ENCODE measurements around the gene IFT88.

The IFT88 gene

GRCh38 chr13:20609145-20609544 lies 42.2 kb downstream of the IFT88 start (continued):
- TF ChIP-seq ZSCAN23 (tag by site-specific recombination; IDR thresholded peaks at IDR 0.05) (no peak), ZNF658 (tag by site-specific recombination; IDR thresholded peaks at IDR 0.05) (no peak), ZFP69B (tag by site-specific recombination; IDR thresholded peaks at IDR 0.05) (no peak), SALL2 (tag by site-specific recombination; IDR thresholded peaks at IDR 0.05; ENCODE audit: borderline replicate concordance) (no peak), TSHZ1 (tag by site-specific recombination; IDR thresholded peaks at IDR 0.05; ENCODE audit: borderline replicate concordance) (no peak)

GRCh38 chr13:20610006-20610405 lies 43.0 kb downstream of the IFT88 start:
- CTCF ChIA-PET, result no interaction called here
- POLR2A ChIA-PET, result no interaction called here
- TF ChIP-seq GFI1B (tag by site-specific recombination; IDR thresholded peaks at IDR 0.05) (no peak), ZNF518A (tag by site-specific recombination; conservative IDR thresholded peaks at IDR 0.05; ENCODE audit: low read depth) (no peak), ZNF654 (tag by site-specific recombination; IDR thresholded peaks at IDR 0.05; ENCODE audit: low read depth) (no peak), GLIS1 (tag by site-specific recombination; IDR thresholded peaks at IDR 0.05) (no peak), ZBTB48 (tag by site-specific recombination; IDR thresholded peaks at IDR 0.05) (no peak), ZNF112 (tag by site-specific recombination; IDR thresholded peaks at IDR 0.05) (no peak), YY2 (tag by site-specific recombination; IDR thresholded peaks at IDR 0.05) (no peak), ZNF600 (tag by site-specific recombination; IDR thresholded peaks at IDR 0.05) (no peak)
- H3K4me3 ChIP-seq (ENCODE audit: low read depth, low read length), result no peak overlapping the region
- H3K4me1 ChIP-seq (ENCODE audit: control insufficient read depth, insufficient read depth, low read length), result no peaks in the 10 kb centered on the region
- H3K36me3 ChIP-seq (ENCODE audit: control insufficient read depth in 2 of 2, insufficient read depth in 1 of 2, low read length in 2 of 2), result peaks cover 0 to 30% of the 10 kb centered on the region in 2 experiments; a peak in 1 of 3 replicates
- H3K9me3 ChIP-seq (ENCODE audit: control insufficient read depth, insufficient read depth, low read depth, low read length), result no peaks in the 10 kb centered on the region
- H3K27ac ChIP-seq (ENCODE audit: extremely low read depth, low read depth, low read length), result no peak overlapping the region

- H3K9me3 ChIP-seq (ENCODE audit: control insufficient read depth, insufficient read depth, low read depth, low read length), result no peaks in the 10 kb centered on the region
- no peaks in the 10 kb centered on the region for H3K4me1 ChIP-seq (ENCODE audit: control insufficient read depth, insufficient read depth, low read length)
- no peak overlapping the region for H3K27ac ChIP-seq (ENCODE audit: extremely low read depth, low read depth, low read length)
- no peak overlapping the region for H3K4me3 ChIP-seq (ENCODE audit: low read depth, low read length)
- peaks cover 0 to 7% of the 10 kb centered on the region in 2 experiments; a peak in 1 of 3 replicates for H3K36me3 ChIP-seq (ENCODE audit: control insufficient read depth in 2 of 2, insufficient read depth in 1 of 2, low read length in 2 of 2)
- POLR2A ChIA-PET, result no interaction called here
- CTCF ChIA-PET, result no interaction called here
- TF ChIP-seq HIC1 (tag by site-specific recombination; IDR thresholded peaks at IDR 0.05) (no peak), PRDM2 (tag by site-specific recombination; IDR thresholded peaks at IDR 0.05; ENCODE audit: borderline replicate concordance) (no peak), ZNF121 (tag by site-specific recombination; IDR thresholded peaks at IDR 0.05) (no peak)
Measured at GRCh38 chr13:20616059-20616797, 49.3 kb downstream of the IFT88 start.
